Stimulated activated CD4-positive, alpha-beta T cell treated with anti-CD3 and anti-CD28 coated beads, TNF-alpha, amount 100 ng/mL, for 48 hours (primary cell): ENCODE results near the gene OR2V2.
"Not testable (repeated sequence)": the region's sequence is repeated elsewhere in the genome, so short reads cannot be mapped to it uniquely, and the experiment has no call there.

Source experiments
- DNase-seq, 3 donors: peaks; one replicate each; pipeline ENCODE4 v3.0.0-alpha.2; 2020; ENCODE audit warnings: low read depth in 3 of 3

Gene OR2V2, protein sequence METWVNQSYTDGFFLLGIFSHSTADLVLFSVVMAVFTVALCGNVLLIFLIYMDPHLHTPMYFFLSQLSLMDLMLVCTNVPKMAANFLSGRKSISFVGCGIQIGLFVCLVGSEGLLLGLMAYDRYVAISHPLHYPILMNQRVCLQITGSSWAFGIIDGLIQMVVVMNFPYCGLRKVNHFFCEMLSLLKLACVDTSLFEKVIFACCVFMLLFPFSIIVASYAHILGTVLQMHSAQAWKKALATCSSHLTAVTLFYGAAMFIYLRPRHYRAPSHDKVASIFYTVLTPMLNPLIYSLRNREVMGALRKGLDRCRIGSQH

DNA sequence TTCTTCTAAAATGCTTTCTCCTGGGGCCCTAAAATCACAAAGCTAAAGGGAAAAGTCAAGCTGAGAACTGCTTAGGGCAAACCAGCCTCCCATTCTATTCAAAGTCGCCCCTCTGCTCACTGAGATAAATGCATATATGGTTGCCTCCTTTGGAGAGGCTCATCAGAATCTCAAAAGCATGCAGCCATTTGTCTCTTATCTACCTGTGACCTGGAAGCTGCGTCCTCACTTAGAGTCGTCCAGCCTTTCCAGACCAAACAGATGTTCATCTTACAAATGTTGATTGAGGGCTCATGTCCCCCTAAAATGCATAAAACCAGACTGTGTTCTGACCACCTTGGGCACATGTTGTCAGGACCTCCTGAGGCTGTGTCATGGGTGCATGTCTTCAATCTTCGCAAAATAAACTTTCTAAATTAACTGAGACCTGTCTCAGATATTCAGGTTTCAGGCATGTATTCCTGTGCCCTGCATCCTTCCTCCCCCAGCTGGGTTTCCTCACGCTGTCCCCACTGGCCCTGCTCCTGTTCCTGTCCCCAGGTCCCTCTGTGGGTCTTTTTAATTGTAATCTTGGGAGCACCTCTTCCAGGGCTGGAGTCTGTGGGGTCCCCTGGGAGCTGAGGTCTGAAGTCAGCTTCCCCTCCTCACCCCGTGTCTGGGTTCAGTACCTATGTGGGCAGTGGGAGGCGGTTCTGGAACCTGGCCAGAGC is at the start of gene OR2V2:
Gene OR2V2, plus strand, starts transcription at position 660 of the 710 bp plus-strand sequence. CDS start 7,357 bp downstream, outside the sequence.
- not testable (repeated sequence) for DNase-seq

GRCh38 chr5:181097759-181098491 is 49.5 kb upstream of the OR2V2 start:
- not testable (repeated sequence) for DNase-seq

GRCh38 chr5:181098762-181099601 is 48.4 kb upstream of the OR2V2 start:
- DNase-seq = no peak

GRCh38 chr5:181099602-181100086 is 47.7 kb upstream of the OR2V2 start:
- DNase-seq = no peak

DNA sequence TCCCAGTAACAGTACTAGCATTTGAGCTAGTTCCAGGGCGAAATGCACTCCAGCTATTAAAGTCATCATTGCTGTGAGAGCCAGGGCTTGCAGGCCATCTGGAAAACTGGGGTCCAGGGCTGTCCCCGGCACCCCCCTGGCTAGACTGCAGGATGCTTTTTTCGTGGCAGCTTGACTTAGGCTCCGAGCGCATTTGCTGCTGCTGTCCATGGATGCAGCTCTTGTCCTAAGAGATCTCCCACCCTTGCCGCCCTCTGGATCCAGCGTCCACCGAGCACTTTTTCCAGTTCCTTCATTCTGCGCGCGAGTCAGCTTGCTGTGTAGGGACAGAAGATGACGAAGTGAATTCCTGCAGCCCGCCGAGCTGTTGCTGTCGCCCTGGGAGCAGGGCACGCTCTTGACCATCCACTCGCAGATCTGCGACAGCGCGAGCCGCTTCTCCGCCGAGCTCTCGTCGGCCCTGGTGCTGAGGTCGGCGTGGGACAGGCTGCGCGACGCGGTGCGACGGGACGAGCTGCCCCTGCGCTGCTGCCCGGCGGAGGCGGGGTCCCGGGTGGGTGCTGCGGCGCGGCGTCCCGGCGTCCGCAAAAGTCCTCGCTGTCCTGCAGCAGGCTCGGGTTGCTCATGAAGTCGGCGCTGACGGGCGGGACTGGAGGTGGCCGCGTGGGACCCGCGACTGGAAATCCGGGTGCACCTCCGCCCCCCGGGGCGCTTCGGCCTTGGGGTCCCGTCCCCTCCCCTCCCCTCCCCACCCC is 47.1 kb upstream of the OR2V2 start:
- DNase-seq = no peak

DNA sequence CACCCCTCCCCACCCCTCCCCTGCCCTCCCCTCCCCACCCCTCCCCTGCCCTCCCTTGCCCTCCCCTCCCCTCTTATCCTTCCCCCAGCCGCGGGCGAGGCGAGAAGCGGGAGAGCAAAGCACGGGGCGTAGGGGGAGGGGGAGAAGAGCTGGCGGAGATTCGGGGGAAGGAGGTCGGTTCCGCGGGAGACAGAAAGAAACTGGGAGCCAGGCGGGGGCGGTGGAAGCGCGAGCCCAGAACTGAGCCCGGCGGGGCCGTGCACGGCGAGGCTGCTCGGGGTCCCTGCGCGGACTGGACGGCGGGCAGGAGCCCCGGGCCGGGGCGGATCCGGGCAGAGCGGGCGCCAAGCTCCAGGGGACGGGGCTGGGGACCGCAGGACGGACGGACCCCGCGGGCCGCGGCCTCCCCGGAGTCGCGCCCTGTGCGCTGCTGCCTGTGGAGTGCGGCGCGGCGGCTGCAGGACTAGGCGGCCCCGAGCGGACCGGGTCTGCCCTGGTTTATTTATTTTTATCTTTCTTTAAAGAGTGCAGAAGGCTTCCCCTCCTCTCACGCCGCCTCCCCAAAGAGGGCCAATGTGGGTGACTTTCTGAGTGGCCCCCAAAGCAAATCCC is 46.2 kb upstream of the OR2V2 start:
- not testable (repeated sequence) for DNase-seq

DNA sequence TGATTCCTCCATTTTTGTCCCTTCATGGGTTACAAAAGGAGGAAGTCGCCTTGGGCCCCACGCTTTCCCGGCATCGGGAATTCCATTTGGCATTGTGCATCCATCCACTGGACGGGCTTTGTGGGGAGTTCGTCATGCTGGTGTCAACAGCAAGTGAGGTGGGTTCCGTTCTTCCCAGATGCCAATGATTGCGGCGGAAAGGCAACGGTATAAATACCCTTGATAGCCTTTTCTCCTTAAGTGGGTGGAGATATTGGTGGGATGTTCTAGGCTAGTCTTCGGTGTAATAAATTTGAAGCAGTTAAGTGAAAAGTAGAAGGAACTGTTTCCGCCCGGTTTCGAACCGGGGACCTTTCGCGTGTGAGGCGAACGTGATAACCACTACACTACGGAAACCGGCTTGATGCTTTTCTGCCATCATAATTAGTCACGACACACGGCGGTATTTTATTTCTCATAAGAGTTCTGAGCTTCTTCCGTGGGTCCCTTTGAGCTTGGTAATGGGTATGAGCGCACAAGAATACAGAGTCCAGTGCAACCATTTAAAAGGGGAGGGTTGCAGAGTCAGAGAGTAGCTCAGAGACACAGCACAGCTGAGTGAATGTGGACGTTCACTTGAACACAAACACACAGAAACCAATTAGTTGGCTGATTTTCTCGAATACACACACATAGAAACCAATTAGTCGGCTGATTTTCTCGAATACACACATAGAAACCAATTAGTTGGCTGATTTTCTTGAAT is 45.3 kb upstream of the OR2V2 start:
- DNase-seq = not testable (repeated sequence)

- not testable (repeated sequence) for DNase-seq
Observed at GRCh38 chr5:181104259-181104568, 43.2 kb upstream of the OR2V2 start.

DNA sequence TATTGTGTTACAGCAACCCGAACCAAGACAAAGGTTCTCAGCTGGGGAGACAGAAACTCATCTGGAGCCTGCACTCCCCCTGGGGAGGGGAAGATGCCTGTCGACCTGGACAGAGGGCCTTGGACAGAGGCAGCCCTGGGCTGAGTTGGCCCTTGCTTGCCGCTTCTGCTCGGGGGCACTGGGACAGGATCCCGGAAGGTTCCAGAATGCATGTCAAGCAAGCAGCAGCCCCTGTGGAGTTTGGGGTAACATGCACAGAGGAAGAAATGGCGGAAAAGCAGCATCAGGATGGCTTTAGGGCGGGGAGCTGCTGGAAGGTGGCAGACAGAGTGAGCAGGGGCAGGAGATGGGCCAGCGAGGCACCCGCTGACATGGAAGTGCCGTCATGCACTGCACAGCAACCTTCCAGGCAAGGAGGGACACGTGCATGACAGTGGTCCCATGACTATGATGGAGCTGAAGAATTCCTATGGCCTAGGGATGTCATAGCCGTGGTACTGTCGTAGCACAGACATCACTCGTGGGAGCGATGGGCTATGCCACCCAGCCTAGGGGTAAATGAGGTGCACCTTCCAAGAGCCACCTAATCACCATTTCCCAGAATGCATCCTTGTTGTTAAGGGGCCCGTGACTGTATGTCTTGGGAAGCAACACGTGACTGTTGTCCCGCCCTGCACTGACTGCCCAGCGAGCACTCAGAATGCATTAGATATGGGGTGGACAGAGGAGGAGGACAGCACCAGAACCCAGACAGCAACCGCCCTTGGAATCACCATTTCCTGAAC is 42.6 kb upstream of the OR2V2 start:
- DNase-seq = not testable (repeated sequence)

GRCh38 chr5:181105391-181106025 is 41.9 kb upstream of the OR2V2 start:
- DNase-seq = no peak

- DNase-seq = no peak
Observed at GRCh38 chr5:181107699-181108098, 39.7 kb upstream of the OR2V2 start.

DNA sequence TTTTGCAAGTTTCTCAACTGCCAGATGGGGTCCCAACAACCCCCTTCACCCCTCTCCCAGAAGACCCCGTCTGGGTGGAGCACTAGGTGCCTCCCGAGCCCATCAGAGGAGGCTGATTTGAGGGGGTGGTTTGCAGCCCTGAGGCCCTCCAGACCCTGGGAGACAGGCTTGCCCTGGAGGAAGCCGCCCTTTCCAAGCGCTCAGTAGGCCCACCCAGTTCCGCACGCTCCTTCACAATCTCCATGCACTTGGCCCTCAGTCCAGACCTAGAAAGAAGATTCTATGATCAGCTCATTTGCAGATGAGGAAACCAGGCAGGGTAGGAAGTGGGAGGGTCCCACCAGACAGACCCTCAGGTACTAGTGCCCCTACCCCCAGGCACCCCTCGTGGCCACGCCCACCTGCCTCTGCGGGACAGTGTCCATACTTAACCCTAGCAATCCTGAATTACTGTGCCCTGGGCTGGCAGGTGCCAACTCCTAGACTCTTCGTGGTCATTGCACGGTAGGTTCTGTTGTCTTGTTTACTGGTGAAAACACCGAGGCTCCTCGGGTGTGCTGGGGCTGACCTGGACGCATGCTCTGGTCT is 38.7 kb upstream of the OR2V2 start:
- DNase-seq = no peak

DNA sequence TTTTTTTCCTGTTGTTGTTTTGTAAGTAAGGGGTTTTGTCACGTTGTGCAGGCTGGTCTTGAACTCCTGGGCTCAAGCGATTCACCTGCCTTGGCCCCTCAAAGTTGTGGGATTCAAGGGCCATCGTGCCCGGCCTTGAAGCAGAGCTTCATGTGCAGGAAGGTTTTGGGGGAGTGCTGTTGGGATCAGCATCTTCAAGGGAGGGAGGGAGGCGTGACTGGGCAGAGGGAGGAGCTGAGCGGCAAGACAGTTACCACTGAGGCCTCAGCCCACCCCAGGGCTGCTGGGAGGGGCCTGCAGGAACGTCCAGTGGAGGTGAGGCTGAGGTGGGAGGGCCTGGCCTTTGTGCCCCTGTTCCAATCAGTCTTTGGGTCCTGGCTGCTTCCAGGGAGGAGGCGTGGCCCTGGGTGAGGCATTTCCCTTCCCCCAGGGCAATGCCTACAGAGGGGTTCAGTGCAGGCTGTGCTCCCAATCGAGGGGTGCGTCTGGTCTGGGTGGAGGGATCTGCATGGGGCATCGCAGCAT is 37.8 kb upstream of the OR2V2 start:
- DNase-seq = no peak

- DNase-seq = no peak
Observed at GRCh38 chr5:181111010-181111409, 36.4 kb upstream of the OR2V2 start.

DNA sequence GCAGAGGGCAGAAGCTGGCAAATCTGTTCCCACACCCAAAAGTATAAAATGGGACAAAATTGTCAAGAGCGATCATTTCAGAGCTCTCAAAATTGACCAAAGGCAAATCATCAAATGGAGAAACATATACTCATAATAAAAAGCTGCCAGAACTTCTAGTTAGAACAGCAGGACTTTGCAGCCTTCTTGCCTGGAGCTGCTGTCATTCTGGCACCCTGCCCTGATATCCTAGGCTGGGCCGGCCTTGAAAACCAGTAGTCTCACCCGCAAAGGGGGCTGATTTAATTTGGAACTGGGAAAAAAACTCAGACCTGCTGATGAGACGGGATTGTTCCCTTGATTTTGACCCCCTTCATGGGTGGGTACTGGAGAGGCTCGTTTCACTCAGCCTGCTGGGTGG is 34.9 kb upstream of the OR2V2 start:
- no peak for DNase-seq

DNA sequence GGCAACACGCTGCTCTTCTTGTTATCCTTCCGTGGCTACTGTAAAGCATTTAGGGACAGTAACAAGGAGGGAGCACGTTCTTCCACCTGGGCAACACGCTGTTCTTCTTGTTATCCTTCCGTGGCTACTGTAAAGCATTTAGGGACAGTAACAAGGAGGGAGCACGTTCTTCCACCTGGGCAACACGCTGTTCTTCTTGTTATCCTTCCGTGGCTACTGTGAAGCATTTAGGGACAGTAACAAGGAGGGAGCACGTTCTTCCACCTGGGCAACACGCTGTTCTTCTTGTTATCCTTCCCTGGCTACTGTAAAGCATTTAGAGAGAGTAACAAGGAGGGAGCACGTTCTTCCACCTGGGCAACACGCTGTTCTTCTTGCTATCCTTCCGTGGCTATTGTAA is 33.8 kb upstream of the OR2V2 start:
- not testable (repeated sequence) for DNase-seq

DNA sequence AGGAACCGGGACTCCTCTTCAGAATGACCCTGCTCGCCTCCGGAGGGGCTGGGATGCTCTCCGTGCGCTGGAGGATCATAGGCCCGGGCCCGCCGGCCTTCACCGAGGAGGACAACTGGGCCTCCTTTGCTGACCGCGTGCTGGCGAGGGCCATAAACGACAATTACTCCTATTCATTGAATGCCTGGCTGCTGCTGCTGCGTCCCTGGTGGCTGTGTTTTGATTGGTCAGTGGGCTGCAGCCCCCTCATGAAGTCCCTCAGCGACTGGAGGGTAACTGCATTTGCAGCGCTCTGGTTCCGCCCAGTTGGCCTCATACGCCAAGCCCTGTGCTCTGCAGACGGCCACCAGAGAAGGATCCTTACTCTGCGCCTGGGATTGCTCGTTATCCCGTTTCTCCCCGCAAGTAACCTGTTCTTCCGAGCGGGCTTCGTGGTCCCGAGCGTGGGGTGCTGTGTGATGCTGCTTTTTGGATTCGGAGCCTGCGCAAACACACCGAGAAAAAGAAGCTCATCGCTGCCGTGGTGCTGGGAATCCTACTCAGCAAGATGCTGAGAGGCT is 33.0 kb upstream of the OR2V2 start:
- no peak for DNase-seq
